Measurements from ENCODE around the gene TLE5. TPM values are rescaled to one million over a fixed set of nuclear protein-coding genes. Genes with fewer than 3 reads are reported as not detected.

The TLE5 gene
- total and polyA plus RNA-seq, 10 of the 15 experiments (the other 5 are each of a cell fraction or from before 2014, with no cell fraction given), result 2.5 to 373 (median 154) TPM

- DNase-seq (ENCODE audit: low read depth, low spot score) (no peak), ATAC-seq (no peak), FAIRE-seq (no peak)
- H3K27me3 ChIP-seq (replicated peaks in 1 of 2; ENCODE audit: control insufficient read depth in 2 of 2, insufficient read depth in 2 of 2, low read length in 1 of 2), result peaks cover 0 to 3% of the 10 kb centered on the region in 2 experiments; a peak in 1 of 4 replicates
- ChIA-PET CTCF (no interaction called here), SMC1A (ENCODE audit: uncharacterized antibody, unreplicated experiment) (no interaction called here), RAD21 (ENCODE audit: unreplicated experiment) (no interaction called here), POLR2A (interaction anchor here (1.4 kb wide), 1 partner anchor 10 kb away, joined by 3 read pairs; no protein-coding TSS in a partner anchor)
- 54% methylated on average over 6 of the region's 6 CpGs for WGBS (ENCODE audit: insufficient coverage, insufficient replicate concordance, low lambda C conversion rate, missing lambda C conversion rate)
- no peaks in the 10 kb centered on the region for H3K36me3 ChIP-seq (ENCODE audit: control insufficient read depth in 2 of 2, insufficient read depth in 2 of 2, low read length in 1 of 2)
- intact Hi-C loops (cut with micrococcal nuclease; ENCODE audit: unreplicated experiment) (no loop called here), in situ Hi-C loops (cut with MboI) (no loop called here)
- no peaks in the 10 kb centered on the region for H3K9me3 ChIP-seq (replicated peaks; ENCODE audit: control insufficient read depth, insufficient read depth, low read length)
- H3K4me2 ChIP-seq (ENCODE audit: control insufficient read depth, insufficient read depth), result no peak overlapping the region
- no peaks in the 10 kb centered on the region for H3K4me1 ChIP-seq (ENCODE audit: control insufficient read depth, insufficient read depth, low read length)
- no peaks in the 10 kb centered on the region for H4K20me1 ChIP-seq (ENCODE audit: control insufficient read depth, insufficient read depth)
- H3K27ac ChIP-seq (ENCODE audit: control insufficient read depth, insufficient read depth), result no peak overlapping the region
- no peak overlapping the region for H3K4me3 ChIP-seq
- no peaks in the 10 kb centered on the region for H3K79me2 ChIP-seq (ENCODE audit: control insufficient read depth, insufficient read depth, low read length)
- TF ChIP-seq CBX5 (IDR thresholded peaks at IDR 0.05; ENCODE audit: low read depth) (no peak), BACH1 (IDR thresholded peaks at IDR 0.05; ENCODE audit: borderline replicate concordance) (no peak), CTCF (IDR thresholded peaks at IDR 0.05 in 2 of 3, conservative IDR thresholded peaks at IDR 0.05 in 1 of 3; ENCODE audit: control insufficient read depth in 2 of 3, extremely low read depth in 1 of 3, insufficient read depth in 1 of 3, low read depth in 3 of 3, low read length in 3 of 3) (no peak), MEF2B (IDR thresholded peaks at IDR 0.05; ENCODE audit: partially characterized antibody, poor library complexity, severe bottlenecking) (no peak), GATAD2B (conservative IDR thresholded peaks at IDR 0.05; ENCODE audit: low read depth) (no peak), PML (IDR thresholded peaks at IDR 0.05; ENCODE audit: low read length) (no peak), EGR1 (IDR thresholded peaks at IDR 0.05; ENCODE audit: borderline replicate concordance in 1 of 2, low read depth in 2 of 2, low read length in 2 of 2) (no peak), E2F8 (IDR thresholded peaks at IDR 0.05; ENCODE audit: low read depth, partially characterized antibody) (no peak), MTA3 (IDR thresholded peaks at IDR 0.05; ENCODE audit: borderline replicate concordance, low read length) (no peak), PKNOX1 (IDR thresholded peaks at IDR 0.05) (no peak), CREB1 (IDR thresholded peaks at IDR 0.05; ENCODE audit: low read depth) (no peak), IRF3 (IDR thresholded peaks at IDR 0.05) (no peak), NBN (IDR thresholded peaks at IDR 0.05) (no peak), POU2F2 (IDR thresholded peaks at IDR 0.05; ENCODE audit: borderline replicate concordance, low read depth, low read length) (no peak)
- TF ChIP-seq, protein P1, sequence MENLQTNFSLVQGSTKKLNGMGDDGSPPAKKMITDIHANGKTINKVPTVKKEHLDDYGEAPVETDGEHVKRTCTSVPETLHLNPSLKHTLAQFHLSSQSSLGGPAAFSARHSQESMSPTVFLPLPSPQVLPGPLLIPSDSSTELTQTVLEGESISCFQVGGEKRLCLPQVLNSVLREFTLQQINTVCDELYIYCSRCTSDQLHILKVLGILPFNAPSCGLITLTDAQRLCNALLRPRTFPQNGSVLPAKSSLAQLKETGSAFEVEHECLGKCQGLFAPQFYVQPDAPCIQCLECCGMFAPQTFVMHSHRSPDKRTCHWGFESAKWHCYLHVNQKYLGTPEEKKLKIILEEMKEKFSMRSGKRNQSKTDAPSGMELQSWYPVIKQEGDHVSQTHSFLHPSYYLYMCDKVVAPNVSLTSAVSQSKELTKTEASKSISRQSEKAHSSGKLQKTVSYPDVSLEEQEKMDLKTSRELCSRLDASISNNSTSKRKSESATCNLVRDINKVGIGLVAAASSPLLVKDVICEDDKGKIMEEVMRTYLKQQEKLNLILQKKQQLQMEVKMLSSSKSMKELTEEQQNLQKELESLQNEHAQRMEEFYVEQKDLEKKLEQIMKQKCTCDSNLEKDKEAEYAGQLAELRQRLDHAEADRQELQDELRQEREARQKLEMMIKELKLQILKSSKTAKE (IDR thresholded peaks at IDR 0.05; ENCODE audit: low read depth, poor library complexity, severe bottlenecking), result no peak
- H2AFZ ChIP-seq (ENCODE audit: control insufficient read depth, low read depth, low read length), result no peak overlapping the region
- no peak overlapping the region for H3K9ac ChIP-seq (ENCODE audit: control insufficient read depth, insufficient read depth, low read length)
- BruUV-seq (replicated peaks), result no TSS peak
Observed at GRCh38 chr19:3045191-3045590, 17.1 kb downstream of the TLE5 start.

Measured in GM12878 (cell line).